ENCODE data around the gene ATP8B1.

ATP8B1 gene

GRCh38 chr18:57792631-57793301, 10.3 kb downstream of the ATP8B1 start:
- no peak for DNase-seq (ENCODE audit: low read depth, low spot score)

- DNase-seq (ENCODE audit: low read depth, low spot score): no peak
Observed at GRCh38 chr18:57791911-57792310, 11.2 kb downstream of the ATP8B1 start.

DNA sequence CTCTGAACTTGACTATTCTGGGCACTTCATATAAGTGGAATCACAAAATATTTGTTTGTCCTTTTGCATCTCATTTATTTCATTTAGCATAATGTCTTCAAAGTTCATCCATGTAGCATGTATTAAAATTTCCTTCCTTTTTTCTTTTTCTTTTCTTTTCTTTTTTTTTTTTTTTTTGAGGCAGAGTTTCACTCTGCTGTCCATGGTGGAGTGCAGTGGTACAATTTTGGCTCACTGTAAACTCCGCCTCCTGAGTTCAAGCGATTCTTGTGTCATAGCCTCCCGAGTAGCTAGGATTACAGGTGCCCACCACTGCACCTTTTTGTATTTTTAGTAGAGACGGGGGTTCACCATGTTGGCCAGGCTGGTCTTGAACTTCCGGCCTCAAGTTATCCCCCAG, 11.9 kb downstream of the ATP8B1 start:
- no peak for DNase-seq (ENCODE audit: low read depth, low spot score)

- no peak for DNase-seq (ENCODE audit: low read depth, low spot score)
Observed at GRCh38 chr18:57790316-57790715, 12.8 kb downstream of the ATP8B1 start.

GRCh38 chr18:57789759-57790158, 13.4 kb downstream of the ATP8B1 start:
- DNase-seq (ENCODE audit: low read depth, low spot score): no peak

- no peak for DNase-seq (ENCODE audit: low read depth, low spot score)
Observed at GRCh38 chr18:57789090-57789489, 14.0 kb downstream of the ATP8B1 start.

- DNase-seq (ENCODE audit: low read depth, low spot score): no peak
Observed at GRCh38 chr18:57787068-57787685, 15.9 kb downstream of the ATP8B1 start.

DNA sequence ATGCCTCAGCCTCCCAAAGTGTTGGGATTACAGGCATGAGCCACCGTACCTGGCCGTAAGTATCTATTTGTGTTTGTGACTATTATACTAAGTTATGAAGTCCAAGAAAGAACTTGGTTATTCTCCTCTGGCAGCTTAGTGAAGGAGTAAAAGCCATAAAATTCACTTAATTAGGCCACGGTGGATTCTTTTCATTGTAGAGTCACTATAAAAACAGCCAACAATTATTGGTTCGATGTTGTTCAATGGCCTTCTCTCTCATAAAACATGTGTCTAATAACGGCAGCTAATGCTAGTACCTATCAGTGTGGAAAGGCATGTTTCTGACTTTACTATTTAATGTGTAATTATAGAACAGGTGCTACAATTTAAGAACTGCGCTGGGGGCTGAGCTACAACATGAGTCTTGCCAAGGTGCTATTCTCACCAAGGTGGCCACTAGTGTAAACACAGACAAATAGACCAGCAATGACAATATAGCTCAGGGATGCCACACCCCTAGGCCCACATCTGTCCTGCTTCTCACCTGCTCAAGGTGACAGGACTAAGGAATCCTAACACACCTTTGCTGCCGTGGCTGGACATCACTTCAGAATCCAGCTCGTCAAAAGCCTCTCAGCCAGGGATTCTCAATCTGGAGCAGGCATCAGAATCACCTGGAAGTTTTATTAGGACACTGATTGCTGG, 17.2 kb downstream of the ATP8B1 start:
- no peak for DNase-seq (ENCODE audit: low read depth, low spot score)

- DNase-seq (ENCODE audit: low read depth, low spot score): no peak
Observed at GRCh38 chr18:57784801-57785114, 18.4 kb downstream of the ATP8B1 start.

DNA sequence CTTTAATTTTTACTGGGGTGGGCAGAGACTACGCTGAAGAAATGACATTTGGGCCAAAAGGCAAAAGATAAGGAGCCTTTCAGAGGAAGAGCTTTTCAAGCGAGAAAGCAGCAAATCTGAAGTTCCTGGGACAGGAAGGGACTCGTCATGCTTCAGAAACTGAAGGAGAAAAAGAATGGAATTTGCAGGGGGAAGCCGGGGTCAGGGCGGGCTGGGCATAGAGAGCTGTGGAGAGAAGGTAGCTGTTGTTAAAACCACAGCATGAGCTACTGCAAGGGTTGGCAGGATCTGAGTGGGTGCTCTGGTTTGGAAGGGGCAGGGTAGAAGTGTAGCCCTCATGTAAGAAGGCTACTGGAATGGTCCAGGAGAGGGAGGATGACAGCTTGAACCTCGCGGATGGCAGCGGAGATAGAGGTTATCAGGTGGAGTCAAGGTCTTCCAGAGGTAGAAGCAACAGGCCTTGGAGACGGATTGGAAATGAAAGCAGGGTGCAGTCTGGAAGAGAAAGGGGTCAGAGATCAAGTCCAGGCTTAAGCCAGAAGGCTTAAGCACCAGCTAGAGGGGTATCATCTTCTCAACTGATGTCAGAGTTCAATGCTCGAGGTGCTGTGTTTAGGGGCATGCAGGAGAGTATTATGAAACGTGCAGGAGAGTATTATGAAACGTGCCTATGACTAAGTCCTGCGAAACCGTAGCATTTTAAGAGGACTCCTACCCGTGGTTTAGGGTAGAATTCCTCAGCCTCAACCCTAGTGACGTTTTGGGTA, 18.9 kb downstream of the ATP8B1 start:
- no peak for DNase-seq (ENCODE audit: low read depth, low spot score)

DNA sequence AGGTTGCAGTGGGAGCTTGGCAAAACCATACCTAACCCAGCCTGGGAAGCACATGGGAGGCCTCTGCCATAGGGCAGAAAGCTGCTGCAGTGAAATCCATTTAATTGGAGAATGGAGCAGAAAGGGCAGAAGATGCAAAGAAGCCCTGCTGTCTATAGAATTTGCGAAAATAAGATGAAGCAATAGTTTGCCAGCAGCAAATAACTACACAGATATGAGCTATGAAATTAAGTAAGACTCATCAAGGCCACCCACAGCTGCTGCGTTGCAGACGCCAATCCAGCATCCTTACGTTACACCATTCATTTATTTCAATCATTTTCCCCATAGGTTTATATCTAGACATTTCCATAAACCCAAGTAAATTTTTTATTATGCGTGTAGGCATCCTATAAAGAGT, 21.1 kb downstream of the ATP8B1 start:
- DNase-seq (ENCODE audit: low read depth, low spot score): no peak

- no peak for DNase-seq (ENCODE audit: low read depth, low spot score)
Observed at GRCh38 chr18:57780706-57781347, 22.3 kb downstream of the ATP8B1 start.

GRCh38 chr18:57780318-57780705, 22.8 kb downstream of the ATP8B1 start:
- DNase-seq (ENCODE audit: low read depth, low spot score): no peak

DNA sequence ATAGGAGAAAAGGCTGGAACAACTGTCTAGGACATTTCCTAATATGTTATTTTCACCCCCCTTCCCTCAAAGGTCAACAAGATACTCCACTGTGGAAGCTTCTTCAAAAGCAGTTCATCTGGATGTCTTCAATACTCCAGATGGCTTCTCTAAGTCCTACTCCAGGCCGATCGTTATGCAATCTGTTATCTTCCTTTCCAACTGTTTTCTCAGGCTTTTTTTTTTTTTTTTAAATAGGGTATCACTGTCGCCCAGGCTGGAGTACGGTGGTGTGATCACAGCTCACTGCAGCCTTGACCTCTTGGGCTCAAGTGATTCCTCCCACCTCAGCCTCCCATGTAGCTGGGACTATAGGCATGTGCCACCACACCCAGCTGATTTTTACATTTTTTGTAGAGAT, 26.3 kb downstream of the ATP8B1 start:
- DNase-seq (ENCODE audit: low read depth, low spot score): no peak

DNA sequence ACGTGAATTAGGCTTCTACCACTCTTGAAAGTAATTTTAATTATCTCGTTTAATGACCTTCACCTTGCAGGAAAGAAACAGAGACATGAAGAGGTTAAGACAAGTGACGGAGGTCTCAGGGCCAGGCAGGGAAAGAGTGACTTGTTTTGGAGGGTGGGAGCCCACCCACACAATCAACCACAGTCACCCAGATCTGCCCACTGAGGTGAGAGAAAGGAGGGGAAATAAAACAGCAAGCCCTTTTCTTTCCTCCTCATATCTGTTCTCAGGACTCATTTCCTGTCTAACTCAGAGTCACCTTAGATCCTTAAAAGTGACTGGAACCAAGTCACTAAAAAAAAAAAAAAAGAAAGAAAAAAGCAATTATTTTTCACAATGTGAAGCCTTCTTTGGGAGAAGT, 26.8 kb downstream of the ATP8B1 start:
- no peak for DNase-seq (ENCODE audit: low read depth, low spot score)

DNA sequence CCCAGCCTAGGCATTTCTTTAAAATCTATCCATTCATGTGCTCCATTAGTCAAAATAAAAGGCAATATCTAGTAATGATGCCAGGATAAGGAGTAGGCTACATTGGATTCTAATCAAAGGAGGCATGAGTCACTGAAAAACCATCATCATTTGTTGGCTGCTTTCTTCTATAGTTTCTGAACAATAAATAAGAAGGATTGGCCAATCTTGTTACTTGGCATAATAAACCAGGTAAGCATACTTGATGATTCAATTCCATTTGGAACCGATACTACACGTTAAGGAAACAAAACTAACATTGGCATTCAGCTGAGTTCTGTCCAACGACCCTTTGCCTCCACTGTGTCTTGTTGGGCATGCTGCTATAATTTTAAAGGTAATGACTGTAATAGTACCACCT, 27.2 kb downstream of the ATP8B1 start:
- DNase-seq (ENCODE audit: low read depth, low spot score): no peak

- DNase-seq (ENCODE audit: low read depth, low spot score): no peak
Observed at GRCh38 chr18:57772387-57772799, 30.7 kb downstream of the ATP8B1 start.

- DNase-seq (ENCODE audit: low read depth, low spot score): no peak
Observed at GRCh38 chr18:57771626-57772025, 31.5 kb downstream of the ATP8B1 start.

DNA sequence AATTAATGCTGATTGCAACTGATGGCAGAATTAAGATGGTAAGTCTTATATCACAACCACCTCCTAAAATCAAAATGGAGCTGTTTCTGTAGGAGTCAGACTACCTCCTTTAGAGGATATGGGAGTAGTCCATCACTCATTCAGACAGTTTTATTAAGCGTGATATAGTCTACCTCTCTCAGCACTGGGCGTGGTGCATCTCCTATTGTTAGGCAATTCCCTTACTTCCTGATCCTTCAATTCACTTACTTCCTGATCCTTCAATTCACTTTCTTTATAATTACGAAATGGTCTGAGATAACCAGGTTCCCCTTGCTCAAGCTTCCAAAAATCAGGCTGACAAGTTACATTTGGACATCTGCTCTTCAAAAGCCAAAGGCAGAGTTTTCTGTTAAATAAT, 31.9 kb downstream of the ATP8B1 start:
- DNase-seq (ENCODE audit: low read depth, low spot score): no peak

DNA sequence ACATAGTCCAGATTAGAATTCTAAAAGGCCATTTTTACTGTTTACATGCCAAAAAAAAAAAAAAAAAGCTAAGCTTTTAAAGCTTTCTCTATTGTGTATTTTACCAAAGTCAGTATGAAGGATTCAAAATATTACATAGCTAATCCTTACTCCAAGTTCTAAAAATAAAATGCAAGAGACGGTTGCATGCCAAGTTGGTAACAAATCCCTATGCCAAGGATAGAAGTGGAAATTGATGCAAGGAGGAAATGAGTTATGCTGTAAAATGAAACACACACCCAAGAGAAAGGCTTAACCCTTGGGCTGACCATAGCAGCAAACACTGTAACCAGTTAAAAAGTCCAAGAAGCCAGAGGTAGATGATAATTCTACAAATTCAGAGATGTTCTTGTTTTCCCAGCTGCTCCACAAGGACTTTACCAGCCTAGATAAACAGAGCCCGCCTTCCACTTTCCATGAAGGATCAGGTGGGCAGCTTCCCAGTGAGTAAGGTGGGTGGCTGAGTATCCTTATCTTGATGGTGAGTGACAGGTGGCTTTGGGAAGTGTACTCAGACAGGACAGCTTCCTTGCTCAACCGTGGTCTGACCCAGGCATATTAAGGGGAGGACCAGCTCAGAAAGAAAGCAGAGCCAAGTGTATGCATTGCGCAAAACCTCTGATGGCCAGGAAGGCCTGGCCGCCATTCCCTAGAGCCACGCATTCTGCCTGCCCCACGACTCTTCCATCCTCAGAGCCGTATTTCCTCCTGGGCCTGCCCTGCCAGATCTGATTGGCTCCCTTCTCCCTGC, 34.4 kb downstream of the ATP8B1 start:
- no peak for DNase-seq (ENCODE audit: low read depth, low spot score)
